NCI-H2196 treated with DMSO at 0.1 percent for 48 hours (cell line): Measurements from ENCODE around the gene NFIA.
"Not testable (repeated sequence)": the region's sequence is repeated elsewhere in the genome, so short reads cannot be mapped to it uniquely, and the experiment has no call there.

Experiments used
- DNase-seq: peaks from one replicate; lab custom pipeline; 2025; ENCODE audit not compliant: unreplicated experiment; lab: John Stamatoyannopoulos, UW

The NFIA gene

DNA sequence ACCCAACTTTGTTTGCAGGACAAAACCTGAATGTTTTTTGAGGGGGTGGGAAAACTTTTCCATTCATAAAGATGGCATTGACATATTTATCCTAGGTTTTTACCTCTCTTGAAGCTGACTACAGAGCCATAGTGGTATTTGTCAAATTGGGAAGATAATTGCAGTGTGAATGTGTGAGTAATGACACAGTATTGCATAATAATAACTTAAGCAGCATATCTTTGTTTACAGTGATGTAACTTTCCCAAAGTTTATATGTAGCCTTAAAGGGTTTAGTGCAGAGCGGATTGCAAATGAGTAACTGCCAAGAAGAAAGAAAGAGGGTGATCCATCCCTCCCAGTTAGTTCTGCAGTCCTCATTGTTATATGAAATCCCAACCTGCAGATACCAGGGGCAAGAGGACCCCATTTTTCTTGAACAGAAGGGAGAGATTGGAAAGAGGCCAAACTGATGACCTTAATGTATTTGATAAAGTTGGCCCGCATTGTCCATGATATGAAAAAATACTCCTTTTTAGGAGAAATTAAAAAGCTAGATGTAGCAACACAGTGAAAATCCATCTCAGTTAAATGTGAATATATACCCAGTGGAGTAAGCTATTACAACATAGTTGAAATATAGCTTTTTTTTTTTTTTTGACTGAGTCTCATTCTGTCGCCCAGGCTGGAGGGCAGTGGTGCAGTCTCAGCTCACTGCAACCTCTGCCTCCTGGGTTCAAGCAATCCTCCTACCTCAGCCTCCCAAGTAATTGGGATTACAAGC, 23.7 kb upstream of the NFIA start:
- DNase-seq, result no peak

DNA sequence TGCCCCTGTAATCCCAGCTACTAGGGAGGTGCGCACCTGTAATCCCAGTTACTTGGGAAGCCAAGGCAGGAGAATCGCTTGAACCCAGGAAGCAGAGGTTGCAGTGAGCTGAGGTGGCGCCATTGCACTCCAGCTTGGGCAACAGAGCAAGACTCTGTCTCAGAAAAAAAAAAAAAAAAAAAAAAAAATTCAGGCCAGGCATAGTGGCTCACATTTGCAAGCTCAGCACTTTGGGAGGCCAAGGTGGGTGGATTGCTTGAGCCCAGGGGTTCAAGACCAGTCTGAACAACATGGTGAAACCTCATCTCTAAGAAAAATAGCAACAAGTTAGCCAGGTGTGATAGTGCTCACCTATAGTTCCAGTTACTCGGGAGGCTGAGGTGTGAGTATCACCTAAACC, 20.8 kb upstream of the NFIA start:
- DNase-seq, result not testable (repeated sequence)

DNA sequence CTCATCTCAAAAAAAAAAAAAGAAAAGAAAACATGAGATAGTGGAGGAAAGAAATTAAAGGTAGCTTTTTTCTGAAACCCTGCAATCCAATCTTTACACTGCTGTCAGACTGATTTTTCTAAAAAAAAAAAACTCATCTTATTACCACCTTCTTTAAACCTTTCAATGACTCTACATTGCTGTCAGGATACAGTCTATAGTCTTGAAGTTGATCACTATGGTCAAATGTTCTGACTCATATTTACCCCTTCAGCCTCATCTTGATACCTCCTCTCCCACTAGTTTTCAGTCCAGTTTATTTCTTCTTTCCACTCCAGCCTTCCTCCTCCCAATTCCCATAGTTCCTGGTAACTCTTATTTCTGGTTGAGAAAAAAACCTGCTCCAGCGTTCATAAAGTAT, 17.7 kb upstream of the NFIA start:
- no peak for DNase-seq

GRCh38 chr1:61067446-61068019, 14.8 kb upstream of the NFIA start:
- DNase-seq, result no peak

DNA sequence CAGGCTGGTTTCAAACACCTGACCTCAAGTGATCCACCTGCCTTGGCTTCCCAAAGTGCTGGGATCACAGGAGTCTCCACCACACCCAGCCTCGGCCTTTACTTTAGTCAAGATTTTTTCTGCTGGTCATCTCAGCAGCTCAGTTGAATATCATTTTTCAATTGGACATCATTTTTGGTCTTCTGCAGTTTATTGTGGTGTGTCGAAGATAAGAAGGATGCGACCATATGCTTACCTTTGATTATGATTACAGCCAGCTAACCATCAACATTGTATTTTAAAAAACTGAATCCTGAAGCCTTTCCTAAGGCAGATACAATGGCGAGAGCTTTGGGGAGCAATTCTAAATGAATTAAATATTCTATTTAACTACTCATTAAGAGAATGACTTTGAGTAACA, 12.3 kb upstream of the NFIA start:
- no peak for DNase-seq

DNA sequence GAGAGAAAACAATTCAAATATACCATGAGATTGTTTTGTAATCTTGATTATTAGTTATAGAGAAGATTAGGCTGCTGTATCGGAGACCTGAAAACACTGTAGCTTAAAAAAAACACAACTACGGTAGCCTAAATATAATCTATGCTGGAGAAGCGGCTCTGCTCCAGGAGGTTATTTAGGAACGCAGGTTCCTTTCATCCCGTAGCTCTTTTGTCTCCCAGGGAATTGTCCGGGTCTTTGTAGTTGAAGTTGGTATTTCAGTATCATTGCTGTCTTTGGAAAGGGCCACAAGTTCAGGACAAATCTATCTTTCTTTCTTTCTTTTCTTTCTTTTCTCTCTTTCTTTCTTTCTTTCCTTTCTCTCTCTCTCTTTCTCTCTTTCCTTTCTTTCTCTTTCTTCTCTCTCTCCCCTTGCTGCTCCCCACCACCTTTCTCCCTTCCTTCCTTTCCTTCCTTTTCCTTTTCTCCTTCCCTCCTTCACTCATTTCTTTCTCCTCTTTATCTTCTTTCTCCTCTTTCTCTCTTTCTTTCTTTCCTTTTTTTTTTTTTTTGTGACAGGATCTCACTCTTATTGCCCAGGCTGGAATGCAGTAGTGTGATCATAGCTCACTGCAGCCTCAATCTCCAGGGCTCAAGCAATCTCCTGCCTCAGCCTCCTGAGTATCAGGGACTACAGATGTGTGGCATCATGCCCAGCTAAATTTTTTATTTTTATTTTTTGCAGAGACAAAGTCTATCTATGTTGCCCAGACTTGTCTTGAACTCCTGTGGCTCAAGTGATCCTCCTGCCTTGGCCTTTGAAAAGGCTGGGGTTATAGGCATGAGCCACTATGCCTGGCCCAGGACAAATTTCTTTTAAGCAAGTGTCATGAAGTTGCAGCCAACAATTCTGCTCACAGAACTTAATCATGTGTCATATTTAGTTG, 10.9 kb upstream of the NFIA start:
- no peak for DNase-seq

GRCh38 chr1:61073871-61074270, 8.5 kb upstream of the NFIA start:
- DNase-seq, result no peak

- DNase-seq, result not testable (repeated sequence)
Measured at GRCh38 chr1:61075833-61076232, 6.5 kb upstream of the NFIA start.

DNA sequence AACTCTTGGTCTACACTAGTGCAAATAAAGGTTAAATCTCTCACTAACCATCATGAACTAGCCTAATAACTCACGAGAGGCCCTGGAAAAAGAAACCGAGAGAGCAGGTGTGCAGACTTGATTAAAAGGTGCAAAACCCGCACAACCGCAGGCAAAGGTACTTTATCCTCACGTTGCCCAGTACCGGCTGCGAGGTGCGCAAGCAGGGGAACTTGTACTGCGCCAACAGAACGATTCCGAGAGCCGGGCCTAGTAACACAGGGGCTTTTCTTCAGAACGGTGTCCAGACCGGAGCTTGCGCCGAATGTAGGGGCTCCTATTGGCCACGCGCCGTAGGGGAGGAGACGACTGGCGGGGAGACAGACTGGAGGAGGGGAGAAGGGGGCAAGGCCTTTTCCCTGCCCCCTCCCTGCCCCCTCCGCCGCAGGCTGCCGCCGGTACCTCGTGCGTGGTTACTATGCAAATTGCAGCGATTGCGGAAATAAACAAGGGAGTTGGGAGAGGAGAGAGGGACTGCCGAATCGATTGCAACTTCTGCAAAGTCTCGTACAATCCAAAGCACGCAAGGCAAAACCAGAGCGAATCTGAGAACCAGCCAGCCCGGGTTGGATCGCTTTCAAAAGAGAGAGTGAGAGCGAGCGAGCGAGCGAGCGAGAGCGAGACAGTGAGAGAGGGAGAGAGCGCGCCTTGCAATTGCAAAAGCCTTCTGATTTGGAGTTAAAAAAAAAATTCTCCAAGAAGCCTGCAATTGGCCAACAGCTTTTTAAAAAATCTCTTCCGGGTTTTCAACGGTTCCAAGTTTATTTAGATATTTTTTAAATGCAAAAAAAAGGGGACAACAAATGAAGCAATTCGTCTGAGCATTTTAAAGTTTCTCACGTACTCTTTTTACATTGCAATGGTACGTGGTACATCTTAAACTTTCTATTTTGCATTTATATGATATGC, 5.4 kb upstream of the NFIA start:
- peak; percentile 88 for DNase-seq

DNA sequence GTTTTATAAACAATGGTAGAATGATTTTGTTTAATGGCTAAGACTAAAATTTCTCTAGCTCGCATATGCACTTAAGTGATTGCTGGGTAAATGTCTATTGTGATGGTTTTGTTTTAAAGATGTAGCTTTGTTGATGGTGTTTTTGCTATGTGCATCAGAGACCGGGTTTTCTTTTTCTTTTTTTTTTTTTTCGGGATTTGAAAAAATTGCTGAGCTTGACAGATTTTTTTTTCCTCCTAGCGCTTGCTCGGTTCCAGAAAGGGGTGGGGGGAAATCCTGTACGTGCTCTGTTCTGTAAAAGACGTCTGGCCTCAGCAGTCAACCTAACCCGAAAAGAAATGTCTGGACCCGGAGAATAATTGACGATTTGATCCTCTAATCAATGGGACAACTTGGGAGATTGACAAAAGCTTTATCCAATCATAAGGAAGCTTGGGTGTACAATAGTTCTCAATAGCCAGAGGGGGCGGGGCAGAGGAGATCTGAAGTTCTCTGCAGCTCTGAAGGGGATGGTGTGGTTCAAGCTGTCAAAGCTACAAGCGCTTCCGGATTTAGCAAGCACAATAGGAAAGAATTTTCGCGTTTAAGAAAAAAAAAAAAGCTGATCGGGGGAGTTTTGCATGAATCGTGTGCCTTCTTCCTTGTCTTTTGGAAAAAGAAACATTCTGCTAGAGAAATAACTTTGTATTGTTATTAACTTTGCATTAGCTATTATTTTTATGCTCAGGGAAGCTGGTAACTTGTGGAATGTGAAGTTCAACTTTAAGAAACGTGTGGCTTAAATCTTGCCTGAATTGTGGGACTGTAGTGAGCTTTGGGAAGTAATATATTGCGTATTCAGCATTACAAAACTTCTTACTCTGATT, 4.5 kb upstream of the NFIA start:
- DNase-seq, result peak; percentile 97

DNA sequence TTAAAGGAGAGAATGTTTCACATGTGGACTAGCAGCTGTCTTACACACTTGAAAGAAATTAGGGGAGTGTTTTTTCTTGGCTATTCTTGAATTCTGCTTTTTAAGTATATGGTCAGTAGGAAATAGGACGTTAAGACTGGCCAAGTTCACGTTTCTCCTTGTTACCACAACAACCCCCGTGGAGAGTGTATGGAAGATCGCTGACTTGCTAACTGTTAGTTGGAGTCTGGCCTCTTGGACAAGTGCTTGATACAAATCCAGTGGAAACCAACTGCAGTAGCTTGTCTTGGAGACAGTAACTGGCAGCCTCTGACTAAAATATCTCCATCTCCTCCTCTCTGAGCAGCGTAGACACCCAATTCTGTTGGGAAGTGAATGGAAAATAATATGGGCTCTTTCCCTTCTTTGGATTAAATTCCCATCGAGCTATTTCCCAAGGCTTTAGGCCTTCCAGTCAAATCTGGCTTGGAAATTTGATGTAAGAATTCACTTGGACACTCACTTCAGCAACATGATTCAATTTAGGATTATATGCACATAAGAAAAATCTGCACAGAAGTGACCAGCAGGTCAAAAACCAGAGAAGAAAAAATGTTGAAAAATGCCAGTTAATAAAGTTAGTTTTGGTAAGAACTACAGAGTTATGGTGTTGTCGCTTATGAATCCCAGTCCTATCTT, 3.6 kb upstream of the NFIA start:
- DNase-seq, result no peak

DNA sequence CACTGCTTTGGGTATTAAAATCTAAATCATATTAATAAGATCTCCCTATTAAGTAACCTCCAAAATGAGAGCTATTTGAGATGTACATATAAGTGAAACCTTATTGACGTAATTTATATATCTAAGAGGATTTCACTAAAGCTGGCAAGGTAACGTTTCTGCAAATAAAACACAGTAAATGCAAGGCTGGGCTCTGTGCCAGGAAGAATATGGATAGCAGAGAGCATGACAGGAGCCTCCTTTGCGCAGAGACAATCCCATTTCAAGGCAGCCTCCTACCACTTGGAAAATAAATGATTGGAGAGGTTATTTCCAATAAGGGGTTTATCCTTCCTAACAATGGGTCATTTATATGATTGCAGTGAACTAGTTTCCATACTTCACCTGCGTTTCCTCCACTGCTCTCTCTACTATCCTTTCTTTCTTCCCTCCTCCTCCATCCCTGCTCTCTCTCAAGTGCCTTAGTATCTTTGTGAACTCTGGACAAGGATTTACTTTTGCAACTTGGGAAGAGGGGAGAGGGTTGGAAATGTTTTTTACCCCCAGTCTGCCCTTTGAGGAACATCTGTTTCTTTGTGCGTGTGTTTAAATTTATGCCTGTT, 3.0 kb upstream of the NFIA start:
- DNase-seq, result no peak

GRCh38 chr1:61079898-61080336, 2.4 kb upstream of the NFIA start:
- peak; percentile 74 for DNase-seq

GRCh38 chr1:61080413-61081143, 1.8 kb upstream of the NFIA start:
- no peak for DNase-seq

- no peak for DNase-seq
Measured at GRCh38 chr1:61081144-61081685, 1.1 kb upstream of the NFIA start.

DNA sequence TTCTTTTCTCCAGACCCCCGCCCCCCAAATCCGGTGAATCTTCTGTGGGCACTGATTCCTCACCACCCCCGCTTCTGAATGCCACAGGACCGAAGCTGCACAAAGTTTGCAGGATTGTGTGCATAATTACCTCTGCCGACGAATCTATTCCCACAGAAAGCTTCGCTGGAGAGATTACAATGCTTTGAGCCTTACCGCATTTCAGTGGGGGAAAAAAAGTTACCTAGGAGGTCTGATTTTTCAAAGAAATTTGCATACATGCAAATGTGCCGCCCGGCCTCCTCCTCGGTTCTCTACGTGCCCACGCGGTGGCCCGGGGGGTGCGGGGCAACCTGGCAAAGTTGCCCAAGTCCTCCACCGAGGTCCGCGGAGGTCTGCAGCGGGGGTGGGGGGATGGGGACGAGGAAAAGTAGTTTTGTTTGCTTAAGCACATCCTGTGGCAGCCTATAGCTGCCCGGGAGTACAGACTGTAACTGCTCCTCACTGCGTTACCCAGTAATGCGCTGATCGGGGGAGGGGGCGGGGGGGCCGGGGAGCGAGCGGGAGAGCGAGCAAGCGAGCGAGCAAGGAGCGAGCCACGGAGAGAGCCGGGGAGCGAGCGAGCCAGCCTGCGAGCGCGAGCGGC, 563 bp upstream of the NFIA start:
- peak; percentile 48 for DNase-seq
